HTERT RPE-1 (cell line): ENCODE data around the gene ADAMTS13.
"Not testable (repeated sequence)": the region's sequence is repeated elsewhere in the genome, so short reads cannot be mapped to it uniquely, and the experiment has no call there.

ENCODE experiments used
- in situ Hi-C: fragments of 300-500 bp; cut with MboI; formaldehyde crosslinking; loops from 4 replicates; pipeline ENCODE4 v1.14.3; 2020; ENCODE audit warnings: low sequenced_read_pairs

Gene ADAMTS13

GRCh38 chr9:133391449-133391848 is 30.7 kb upstream of the ADAMTS13 start:
- in situ Hi-C loops: not testable (repeated sequence)

- in situ Hi-C loops: not testable (repeated sequence)
Observed at GRCh38 chr9:133392308-133392707, 29.9 kb upstream of the ADAMTS13 start.

DNA sequence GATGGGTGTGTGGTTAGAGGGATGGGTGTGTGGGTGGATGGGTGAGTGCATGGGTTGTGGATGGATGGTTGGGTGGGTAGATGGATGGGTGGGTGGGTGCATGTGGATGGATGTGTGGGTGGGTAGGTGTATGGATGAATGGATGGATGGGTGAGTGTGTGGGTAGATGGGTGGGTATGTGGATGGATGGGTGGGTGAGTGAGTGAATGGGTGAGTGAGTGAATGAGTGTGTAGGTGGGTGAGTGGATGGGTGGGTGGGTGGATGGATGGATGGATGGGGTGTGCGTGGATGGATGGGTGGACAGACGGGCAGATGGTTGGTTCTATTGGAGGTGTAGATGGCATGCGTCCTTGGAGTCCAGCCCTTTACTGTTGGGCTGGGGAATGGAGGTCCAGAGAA is 28.8 kb upstream of the ADAMTS13 start:
- in situ Hi-C loops: no loop called here

DNA sequence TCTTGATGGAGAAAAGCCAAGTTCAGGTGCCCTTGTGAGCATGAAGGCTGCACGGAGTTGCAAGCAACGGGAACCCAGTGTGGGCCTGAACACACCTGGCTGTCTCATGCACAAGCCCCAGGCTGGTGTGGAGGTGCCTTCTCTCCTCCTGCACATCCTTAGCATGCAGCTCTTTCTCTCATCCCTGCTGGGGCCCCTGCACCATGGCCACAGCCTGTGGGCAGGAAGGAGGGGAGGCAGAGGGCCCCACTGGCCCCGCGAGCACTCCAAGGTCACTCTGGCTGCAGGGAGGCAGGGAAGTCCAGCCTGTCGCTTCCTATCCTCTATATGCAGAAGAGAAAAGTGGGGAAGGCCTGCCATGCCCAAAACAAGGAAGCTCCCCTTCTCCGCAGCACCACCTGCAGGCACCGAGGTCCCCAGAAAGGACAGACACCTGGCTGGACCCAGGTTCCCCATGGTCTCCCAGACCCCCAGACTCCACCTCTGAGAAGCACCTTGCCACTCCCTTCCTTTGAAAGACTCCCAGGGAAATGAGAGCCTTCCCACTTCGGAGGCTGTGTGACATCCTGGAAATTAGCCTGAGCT is 27.4 kb upstream of the ADAMTS13 start:
- in situ Hi-C loops: no loop called here

- in situ Hi-C loops: no loop called here
Observed at GRCh38 chr9:133396952-133397351, 25.2 kb upstream of the ADAMTS13 start.

DNA sequence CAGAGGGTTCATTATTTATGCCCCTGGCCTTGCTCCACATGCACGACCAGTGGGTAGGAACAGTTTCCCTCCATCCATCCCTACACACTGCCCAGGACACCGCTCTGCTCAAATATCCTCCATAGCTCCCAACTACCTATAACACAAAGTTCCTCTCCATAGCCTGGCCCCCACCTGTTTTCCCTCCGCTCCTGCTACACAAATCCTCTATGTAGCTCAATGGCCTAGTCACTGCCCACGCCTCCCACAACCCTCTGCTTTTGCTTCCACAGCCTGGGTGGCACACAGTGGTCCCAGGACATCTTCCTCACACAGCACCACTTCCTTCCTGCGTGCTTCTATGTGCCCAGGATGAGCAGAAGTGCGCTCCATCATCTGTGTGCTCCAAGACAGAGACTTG is 24.8 kb upstream of the ADAMTS13 start:
- in situ Hi-C loops: no loop called here

GRCh38 chr9:133397895-133398294 is 24.3 kb upstream of the ADAMTS13 start:
- in situ Hi-C loops: no loop called here

GRCh38 chr9:133400292-133400691 is 21.9 kb upstream of the ADAMTS13 start:
- in situ Hi-C loops: no loop called here

DNA sequence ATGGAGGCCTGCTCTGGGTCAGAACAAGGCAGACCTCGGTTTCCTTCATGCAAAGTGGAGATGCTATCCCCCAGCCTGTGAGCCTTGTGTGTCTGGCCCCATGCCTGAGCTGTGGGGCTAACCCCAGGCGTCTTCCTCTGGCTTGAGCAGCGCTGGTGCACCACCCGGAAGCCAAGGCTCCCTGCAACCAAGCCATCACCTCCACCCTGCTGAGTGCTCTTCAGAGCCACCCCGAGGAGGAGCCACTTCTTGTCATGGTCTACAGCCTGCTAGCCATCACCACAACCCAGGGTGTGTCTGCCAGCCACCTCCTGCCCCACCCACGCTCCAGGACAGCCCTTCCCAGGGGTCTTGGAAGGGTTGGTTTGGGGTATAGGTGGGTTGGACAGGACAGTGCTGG is 20.6 kb upstream of the ADAMTS13 start:
- in situ Hi-C loops: no loop called here

GRCh38 chr9:133402689-133403088 is 19.5 kb upstream of the ADAMTS13 start:
- in situ Hi-C loops: no loop called here

DNA sequence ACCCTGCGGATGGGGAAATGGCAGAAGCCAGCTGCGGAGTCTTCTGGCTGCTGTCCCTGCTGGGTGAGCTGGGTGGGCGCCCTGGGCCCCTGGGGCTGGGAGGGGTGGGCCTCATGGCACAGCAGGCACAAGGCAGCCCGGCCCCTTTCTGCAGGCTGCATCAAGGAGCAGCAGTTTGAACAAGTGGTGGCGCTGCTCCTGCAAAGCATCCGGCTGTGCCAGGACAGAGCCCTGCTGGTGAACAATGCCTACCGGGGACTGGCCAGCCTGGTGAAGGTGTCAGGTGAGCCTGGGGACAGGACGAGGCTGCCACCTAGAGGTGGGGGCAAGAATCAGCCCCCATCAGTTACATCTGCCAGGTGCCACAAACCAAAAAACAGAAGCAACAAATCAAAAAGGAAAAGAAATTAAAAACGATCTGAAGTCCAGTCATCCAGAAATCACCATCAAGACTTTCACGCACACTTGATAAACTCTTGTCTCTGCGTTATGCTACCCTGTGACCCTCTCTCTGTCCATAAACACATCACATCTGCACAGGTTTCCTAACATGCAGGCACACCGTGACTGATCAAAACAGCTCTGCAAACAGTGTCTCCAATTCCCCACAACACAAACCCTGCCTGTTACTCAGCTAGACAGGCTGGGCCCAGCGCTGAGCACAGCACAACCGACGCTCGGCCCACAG is 18.3 kb upstream of the ADAMTS13 start:
- in situ Hi-C loops: no loop called here

- in situ Hi-C loops: no loop called here
Observed at GRCh38 chr9:133404454-133405002, 17.6 kb upstream of the ADAMTS13 start.

DNA sequence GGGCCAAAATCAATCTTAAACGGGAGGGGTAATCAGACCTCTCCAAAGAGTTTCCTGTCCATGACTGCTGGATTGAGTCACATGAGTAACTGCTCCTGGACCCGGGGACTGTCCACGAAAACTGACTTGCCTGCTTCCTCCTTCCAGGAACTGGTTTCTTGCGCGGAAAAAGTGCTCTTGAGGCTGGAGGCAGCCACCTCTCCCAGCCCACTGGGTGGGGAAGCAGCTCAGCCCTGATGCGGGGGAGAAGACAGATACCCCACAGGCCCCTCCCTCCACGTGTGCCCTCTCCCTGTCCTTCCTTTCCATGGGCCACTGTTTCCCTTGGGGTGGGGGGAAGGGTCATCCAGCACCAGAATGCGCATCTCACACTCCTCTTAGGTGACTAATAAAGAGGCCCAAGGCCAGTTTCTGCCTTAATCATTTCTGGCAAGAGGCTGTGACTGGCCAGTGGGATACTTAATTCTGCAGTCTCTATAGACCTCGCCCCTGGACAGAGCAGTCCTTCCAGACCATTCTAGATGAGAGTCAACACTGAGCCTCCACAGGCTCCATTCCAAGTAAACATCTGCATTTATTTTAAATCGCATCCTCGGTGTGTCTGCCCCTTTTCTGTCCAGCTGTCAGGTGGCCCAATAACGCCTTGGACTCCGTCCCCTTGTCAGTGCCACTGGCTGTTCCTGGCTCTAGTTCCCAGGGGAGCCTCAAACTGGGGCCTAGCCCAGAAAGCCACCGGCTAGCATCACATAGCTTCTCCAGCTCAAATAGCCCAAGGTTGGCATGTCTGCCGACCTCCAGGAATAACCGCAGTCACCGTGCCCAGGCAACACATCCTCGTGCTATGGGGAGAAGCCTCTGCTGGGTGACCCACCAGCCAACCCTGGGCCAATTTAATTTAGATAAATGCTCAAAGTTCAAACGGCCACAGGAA is 16.4 kb upstream of the ADAMTS13 start:
- in situ Hi-C loops: no loop called here

- in situ Hi-C loops: no loop called here
Observed at GRCh38 chr9:133406480-133407307, 15.5 kb upstream of the ADAMTS13 start.

DNA sequence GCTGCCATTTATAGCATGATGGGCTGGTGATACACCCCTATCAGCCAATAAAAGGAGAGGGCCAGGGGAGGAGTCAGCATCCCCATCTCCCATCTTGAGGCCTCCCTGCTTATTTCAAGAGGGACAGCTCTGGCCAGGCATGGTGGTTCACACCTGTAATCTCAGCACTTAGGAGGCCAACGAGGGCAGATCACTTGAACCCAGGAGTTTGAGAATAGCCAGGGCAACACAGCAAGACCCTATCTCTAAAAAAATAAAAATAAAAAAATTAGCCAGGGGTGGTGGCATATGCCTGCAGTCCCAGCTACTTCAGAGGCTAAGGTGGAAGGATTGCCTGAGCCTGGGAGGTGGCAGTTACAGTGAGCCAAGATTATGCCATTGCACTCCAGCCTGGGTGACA is 14.1 kb upstream of the ADAMTS13 start:
- in situ Hi-C loops: no loop called here

GRCh38 chr9:133415170-133415569 is 7.0 kb upstream of the ADAMTS13 start:
- in situ Hi-C loops: no loop called here

- in situ Hi-C loops: no loop called here
Observed at GRCh38 chr9:133417541-133418461, 4.4 kb upstream of the ADAMTS13 start, which contains the start of gene REXO4. Gene REXO4 (minus strand): TSS chr9:133418010. CDS start chr9:133417844, 166 bp downstream.

DNA sequence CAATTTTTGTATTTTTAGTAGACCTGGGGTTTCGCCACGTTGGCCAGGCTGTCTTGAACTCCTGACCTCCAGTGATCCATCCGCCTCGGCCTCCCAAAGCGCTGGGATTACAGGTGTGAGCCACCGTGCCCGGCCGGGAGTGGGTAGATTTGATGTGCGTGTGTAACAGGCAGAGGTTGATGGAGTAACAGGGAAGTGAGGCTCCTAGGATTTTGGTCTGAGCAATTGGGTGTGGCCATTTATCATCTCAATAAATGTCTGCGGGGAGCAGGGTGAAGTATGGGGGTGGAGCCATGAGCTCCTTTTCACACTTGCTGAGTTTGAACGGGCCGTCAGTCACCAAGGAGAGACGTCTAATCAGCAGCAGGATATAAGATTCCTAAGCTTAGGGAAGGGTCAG is 3.2 kb upstream of the ADAMTS13 start:
- in situ Hi-C loops: no loop called here

- in situ Hi-C loops: no loop called here
Observed at GRCh38 chr9:133420392-133420827, 1.8 kb upstream of the ADAMTS13 start.
